ENCODE results near the gene SLC4A11.

SLC4A11 gene

GRCh38 chr20:3177746-3178485 lies 61.1 kb downstream of the SLC4A11 start:
- DNase-seq (ENCODE audit: extremely low read depth in 1 of 2, low read depth in 1 of 2) = no peak

Data from activated CD8-positive, alpha-beta memory T cell treated with anti-CD3 and anti-CD28 coated beads for 1 hour (primary cell).